K562 (cell line): ENCODE measurements around the gene PRR35. TPM values are rescaled to one million over a fixed set of nuclear protein-coding genes. Genes with fewer than 3 reads are reported as not detected.

Source experiments
- BCOR ChIP-seq: fragments of 450-650 bp; IDR thresholded peaks from 2 replicates; pipeline ENCODE4 v1.6.1; 2016
- BRCA1 ChIP-seq, 2 experiments: fragments of 450-650 bp in 1 of 2; sonication (generic) in 1 of 2; formaldehyde crosslinking in 1 of 2; IDR thresholded peaks; 2 replicates each; pipeline versions ENCODE4 v1.5.0 to v1.6.1; 2017 to 2020; ENCODE audit warnings: mild to moderate bottlenecking in 1 of 2, missing genetic modification reagents in 1 of 2
- DIDO1 ChIP-seq: fragments of 450-650 bp; IDR thresholded peaks from 2 replicates; pipeline ENCODE4 v1.6.1; 2016; ENCODE audit warnings: low read depth, missing biosample characterization, missing genetic modification characterization
- ELF1 ChIP-seq: fragments of 200-800 bp; sonication (Bioruptor generic); IDR thresholded peaks from 2 replicates; pipeline ENCODE4 v1.6.1; 2016; ENCODE audit warnings: missing genetic modification characterization, missing compliant biosample characterization
- FOXM1 ChIP-seq, 2 experiments: fragments of 450-650 bp in 1 of 2; sonication (generic) in 1 of 2; formaldehyde crosslinking in 1 of 2; IDR thresholded peaks; 2 replicates each; pipeline versions ENCODE4 v1.6.1 to v1.9.0; 2017 to 2022; ENCODE audit warnings: low read depth in 2 of 2, mild to moderate bottlenecking in 2 of 2, missing genetic modification reagents in 1 of 2, moderate library complexity in 1 of 2
- GABPB1 ChIP-seq: sonication (generic); formaldehyde crosslinking; IDR thresholded peaks from 2 replicates; pipeline ENCODE4 v1.8.0; 2022; ENCODE audit warnings: mild to moderate bottlenecking, missing genetic modification reagents
- GATA2 ChIP-seq: sonication (generic); formaldehyde crosslinking; IDR thresholded peaks from 2 replicates; pipeline ENCODE4 v1.4.0; 2020; ENCODE audit warnings: mild to moderate bottlenecking, missing genetic modification reagents
- HMGN3 ChIP-seq: IDR thresholded peaks from 2 replicates; pipeline ENCODE4 v1.6.1; 2011; ENCODE audit warnings: borderline replicate concordance, low read depth, mild to moderate bottlenecking, mixed read lengths, low read length; ENCODE audit not compliant: insufficient read length; ENCODE audit errors: extremely low read depth
- HNRNPL ChIP-seq: fragments of 200-400 bp; formaldehyde crosslinking; IDR thresholded peaks from 2 replicates; pipeline ENCODE4 v1.6.1; 2017; ENCODE audit warnings: low read depth, mild to moderate bottlenecking, low read length
- JUND ChIP-seq, 2 experiments: IDR thresholded peaks; 2 replicates in 1 of 2; 3 replicates in 1 of 2; pipeline ENCODE4 v1.6.1; 2011; ENCODE audit warnings: borderline replicate concordance in 2 of 2, low read depth in 2 of 2, low read length in 2 of 2, improper control_type of control experiment in 1 of 2, missing biosample characterization in 1 of 2, missing genetic modification characterization in 1 of 2, missing genetic modification reagents in 1 of 2
- KAT7 ChIP-seq: sonication (generic); formaldehyde crosslinking; IDR thresholded peaks from 2 replicates; pipeline ENCODE4 v1.8.0; 2022; ENCODE audit warnings: missing genetic modification reagents, mild to moderate bottlenecking, borderline replicate concordance
- KAT8 ChIP-seq: fragments of 450-650 bp; IDR thresholded peaks from 2 replicates; pipeline ENCODE4 v1.6.1; 2016; ENCODE audit warnings: low read depth, mild to moderate bottlenecking
- LEF1 ChIP-seq: fragments of 450-650 bp; IDR thresholded peaks from 2 replicates; pipeline ENCODE4 v1.6.1; 2016; ENCODE audit warnings: mild to moderate bottlenecking
- MAFK ChIP-seq: IDR thresholded peaks from 2 replicates; pipeline ENCODE4 v1.6.1; 2011; ENCODE audit warnings: low read length, improper control_type of control experiment
- MTA3 ChIP-seq: fragments of 450-650 bp; formaldehyde crosslinking; IDR thresholded peaks from 2 replicates; pipeline ENCODE4 v1.6.1; 2017; ENCODE audit warnings: mild to moderate bottlenecking, borderline replicate concordance
- PTTG1 ChIP-seq: fragments of 450-650 bp; IDR thresholded peaks from 2 replicates; pipeline ENCODE4 v1.6.1; 2016; ENCODE audit warnings: low read depth, mild to moderate bottlenecking, missing genetic modification characterization, missing compliant biosample characterization
- SIN3A ChIP-seq, 2 experiments: fragments of 150-350 bp in 1 of 2; IDR thresholded peaks; 2 replicates each; pipeline ENCODE4 v1.6.1; 2011 to 2016; ENCODE audit warnings: borderline replicate concordance in 2 of 2, low read depth in 2 of 2, low read length in 2 of 2, mild to moderate bottlenecking in 2 of 2, moderate library complexity in 2 of 2; ENCODE audit not compliant: control insufficient read depth in 1 of 2
- TARDBP ChIP-seq: fragments of 450-650 bp; IDR thresholded peaks from 2 replicates; pipeline ENCODE4 v1.6.1; 2016
- ZNF253 ChIP-seq: fragments of 250-450 bp; sonication (Bioruptor Pico); conservative IDR thresholded peaks from 2 replicates; pipeline ENCODE4 v1.6.1; 2021; ENCODE audit warnings: mild to moderate bottlenecking
- ZNF431 ChIP-seq: sonication (generic); formaldehyde crosslinking; IDR thresholded peaks from 2 replicates; pipeline ENCODE4 v1.8.0; 2022; ENCODE audit warnings: mild to moderate bottlenecking, missing genetic modification reagents
- polyA plus RNA-seq, 8 experiments: library from polyadenylated mRNA; depleted of rRNA in 4 of 8; stranded (reverse) in 5 of 8; unstranded in 3 of 8; fragments of >200 nt; fragmentation: Nextera tagmentation in 2 of 8; fragmentation: Illumina TruSeq in 1 of 8; extraction: Ambion mirVana in 2 of 8; extraction: Trizol in 1 of 8; gene quantifications; 2 replicates each; pipeline versions ENCODE4 v1.2.1 to v1.2.3, GENCODE V29; 2011 to 2014; ENCODE audit warnings: inconsistent platforms in 1 of 8, missing spikeins in 1 of 8
- total RNA-seq, 7 experiments: library from RNA; depleted of rRNA in 6 of 7; stranded (reverse); fragments of >200 nt in 6 of 7; fragmentation: Illumina TruSeq in 2 of 7; extraction: Trizol in 2 of 7; gene quantifications; 2 replicates each; pipeline versions ENCODE4 v1.2.1 to v1.2.3, GENCODE V29; 2011 to 2021; ENCODE audit warnings: low replicate concordance in 1 of 7
- TF ChIP-seq, protein P1 (sequence below): fragments of 200-800 bp; sonication (Bioruptor generic); IDR thresholded peaks from 2 replicates; pipeline ENCODE4 v1.6.1; 2017; ENCODE audit warnings: missing genetic modification characterization, missing compliant biosample characterization
- TF ChIP-seq, protein P2 (sequence below): conservative IDR thresholded peaks from 2 replicates; pipeline ENCODE4 v1.6.1; 2011; ENCODE audit warnings: low read depth, mild to moderate bottlenecking, low read length; ENCODE audit not compliant: control insufficient read depth
- TF ChIP-seq, protein P3 (sequence below): sonication (generic); formaldehyde crosslinking; IDR thresholded peaks from 2 replicates; pipeline ENCODE4 v1.8.1; 2023; ENCODE audit warnings: mild to moderate bottlenecking, missing genetic modification reagents

PRR35 gene
- total and polyA plus RNA-seq, 9 of the 15 experiments (the other 6 are each of a cell fraction or from before 2014, with no cell fraction given): 0.17 to 0.45 (median 0.21) TPM; not detected in 5

DNA sequence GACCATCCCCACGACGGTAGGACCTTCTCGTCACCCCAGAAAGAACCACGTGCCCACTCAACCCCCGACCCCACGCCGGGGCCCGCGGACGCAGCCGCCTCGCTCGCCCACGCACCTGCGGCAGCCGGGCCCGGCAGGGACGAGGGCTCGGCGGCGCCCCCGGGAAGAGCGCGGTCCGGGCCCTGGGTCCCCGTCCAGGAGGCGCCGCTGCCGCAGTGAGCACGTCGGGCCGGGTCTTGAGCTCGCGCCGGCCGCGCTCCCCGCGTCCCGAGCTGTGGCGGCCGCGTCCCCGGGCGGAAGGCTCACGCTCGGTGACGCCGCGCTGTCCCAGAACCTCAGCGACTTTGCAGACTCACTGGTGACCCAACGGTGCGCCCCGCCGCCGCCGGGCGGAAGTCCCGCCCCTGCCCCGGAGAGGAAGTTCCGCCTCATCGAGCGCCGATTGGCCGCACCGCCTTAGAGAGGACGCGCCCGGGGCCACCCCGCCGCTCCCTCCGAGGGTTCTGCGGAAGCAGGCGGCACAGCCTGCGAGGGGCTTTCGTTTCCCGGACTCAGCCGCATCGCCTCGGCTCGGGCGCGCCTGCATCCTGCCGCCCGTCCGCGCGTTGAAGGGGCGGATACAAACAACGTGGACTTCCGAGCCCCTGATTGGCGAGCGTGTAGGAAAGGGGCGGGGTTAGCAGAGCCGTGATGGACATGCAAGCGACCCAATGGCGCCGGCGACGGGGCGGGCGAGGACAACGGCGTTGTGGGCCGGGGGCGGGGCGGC, 28.9 kb downstream of the PRR35 start (continued):
- TF ChIP-seq JUND (IDR thresholded peaks at IDR 0.05; ENCODE audit: borderline replicate concordance, low read depth, low read length): peak; percentile 17; the same call in 1 of the 2 replicates
- TF ChIP-seq JUND (tag; IDR thresholded peaks at IDR 0.05; ENCODE audit: borderline replicate concordance, low read depth, low read length): peak; percentile 25; the same call in 1 of the 3 replicates
- peak; percentile 95 for TF ChIP-seq GABPB1 (CRISPR knock-in tag)
- TF ChIP-seq ZNF431 (CRISPR knock-in tag): 0 out of 2 replicates have a peak, but pooled peaks have one; percentile 1
- TF ChIP-seq, protein P1, sequence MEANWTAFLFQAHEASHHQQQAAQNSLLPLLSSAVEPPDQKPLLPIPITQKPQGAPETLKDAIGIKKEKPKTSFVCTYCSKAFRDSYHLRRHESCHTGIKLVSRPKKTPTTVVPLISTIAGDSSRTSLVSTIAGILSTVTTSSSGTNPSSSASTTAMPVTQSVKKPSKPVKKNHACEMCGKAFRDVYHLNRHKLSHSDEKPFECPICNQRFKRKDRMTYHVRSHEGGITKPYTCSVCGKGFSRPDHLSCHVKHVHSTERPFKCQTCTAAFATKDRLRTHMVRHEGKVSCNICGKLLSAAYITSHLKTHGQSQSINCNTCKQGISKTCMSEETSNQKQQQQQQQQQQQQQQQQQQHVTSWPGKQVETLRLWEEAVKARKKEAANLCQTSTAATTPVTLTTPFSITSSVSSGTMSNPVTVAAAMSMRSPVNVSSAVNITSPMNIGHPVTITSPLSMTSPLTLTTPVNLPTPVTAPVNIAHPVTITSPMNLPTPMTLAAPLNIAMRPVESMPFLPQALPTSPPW (CRISPR knock-in tag): no peak
- no peak for TF ChIP-seq ZNF253 (CRISPR knock-in tag)
- TF ChIP-seq MTA3: peak; percentile 77
- no peak for TF ChIP-seq LEF1
- TF ChIP-seq KAT7: peak; percentile 35; the same call in 1 of the 2 replicates
- TF ChIP-seq TARDBP: peak; percentile 69
- TF ChIP-seq FOXM1 (IDR thresholded peaks at IDR 0.05; ENCODE audit: low read depth): no peak
- TF ChIP-seq FOXM1 (CRISPR knock-in tag; IDR thresholded peaks at IDR 0.05; ENCODE audit: low read depth): peak; percentile 76; the same call in 1 of the 2 replicates
- TF ChIP-seq, protein P2, sequence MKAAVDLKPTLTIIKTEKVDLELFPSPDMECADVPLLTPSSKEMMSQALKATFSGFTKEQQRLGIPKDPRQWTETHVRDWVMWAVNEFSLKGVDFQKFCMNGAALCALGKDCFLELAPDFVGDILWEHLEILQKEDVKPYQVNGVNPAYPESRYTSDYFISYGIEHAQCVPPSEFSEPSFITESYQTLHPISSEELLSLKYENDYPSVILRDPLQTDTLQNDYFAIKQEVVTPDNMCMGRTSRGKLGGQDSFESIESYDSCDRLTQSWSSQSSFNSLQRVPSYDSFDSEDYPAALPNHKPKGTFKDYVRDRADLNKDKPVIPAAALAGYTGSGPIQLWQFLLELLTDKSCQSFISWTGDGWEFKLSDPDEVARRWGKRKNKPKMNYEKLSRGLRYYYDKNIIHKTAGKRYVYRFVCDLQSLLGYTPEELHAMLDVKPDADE: peak; percentile 49; the same call in 1 of the 2 replicates
- no peak for TF ChIP-seq GATA2 (CRISPR knock-in tag)
- TF ChIP-seq PTTG1 (tag): no peak
- no peak for TF ChIP-seq DIDO1 (tag)
- TF ChIP-seq SIN3A (IDR thresholded peaks at IDR 0.05; ENCODE audit: borderline replicate concordance in 2 of 2, control insufficient read depth in 1 of 2, low read depth in 2 of 2, low read length in 2 of 2): peak in 1 of 2 experiments; percentile 48; a peak in 1 of 4 replicates
- peak; percentile 75; the same call in 1 of the 2 replicates for TF ChIP-seq HNRNPL
- TF ChIP-seq MAFK: 0 out of 2 replicates have a peak, but pooled peaks have one; percentile 13
- TF ChIP-seq, protein P3, sequence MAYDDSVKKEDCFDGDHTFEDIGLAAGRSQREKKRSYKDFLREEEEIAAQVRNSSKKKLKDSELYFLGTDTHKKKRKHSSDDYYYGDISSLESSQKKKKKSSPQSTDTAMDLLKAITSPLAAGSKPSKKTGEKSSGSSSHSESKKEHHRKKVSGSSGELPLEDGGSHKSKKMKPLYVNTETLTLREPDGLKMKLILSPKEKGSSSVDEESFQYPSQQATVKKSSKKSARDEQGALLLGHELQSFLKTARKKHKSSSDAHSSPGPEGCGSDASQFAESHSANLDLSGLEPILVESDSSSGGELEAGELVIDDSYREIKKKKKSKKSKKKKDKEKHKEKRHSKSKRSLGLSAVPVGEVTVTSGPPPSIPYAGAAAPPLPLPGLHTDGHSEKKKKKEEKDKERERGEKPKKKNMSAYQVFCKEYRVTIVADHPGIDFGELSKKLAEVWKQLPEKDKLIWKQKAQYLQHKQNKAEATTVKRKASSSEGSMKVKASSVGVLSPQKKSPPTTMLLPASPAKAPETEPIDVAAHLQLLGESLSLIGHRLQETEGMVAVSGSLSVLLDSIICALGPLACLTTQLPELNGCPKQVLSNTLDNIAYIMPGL (CRISPR knock-in tag): peak; percentile 87
- TF ChIP-seq HMGN3: peak; percentile 73
- no peak for TF ChIP-seq ELF1 (tag)
- no peak for TF ChIP-seq BRCA1 (IDR thresholded peaks at IDR 0.05)
- TF ChIP-seq BRCA1 (CRISPR knock-in tag; IDR thresholded peaks at IDR 0.05): no peak
- no peak for TF ChIP-seq KAT8
- no peak for TF ChIP-seq BCOR
